Esophagus muscularis mucosa (tissue), 4 donors: ENCODE data around the gene NKX2-1. TPM values are rescaled to one million over a fixed set of nuclear protein-coding genes. Genes with fewer than 3 reads are reported as not detected.

Experiments
- DNase-seq: peaks from one replicate; pipeline ENCODE4 v3.0.0-alpha.2; 2017; ENCODE audit errors: extremely low spot score
- H3K27ac ChIP-seq, 4 donors: fragments of 200-600 bp; sonication (generic); replicated peaks in 1 of 4; 1 replicate in 3 of 4; 2 replicates in 1 of 4; pipeline ENCODE4 v1.5.1; 2016 to 2019; ENCODE audit warnings: mild to moderate bottlenecking in 1 of 4
- H3K27me3 ChIP-seq, 4 donors: fragments of 200-600 bp; sonication (generic); one replicate each; pipeline versions ENCODE4 v1.5.1 to v1.6.0; 2016 to 2019
- H3K36me3 ChIP-seq, 4 donors: fragments of 200-600 bp; sonication (generic); one replicate each; pipeline ENCODE4 v1.5.1; 2016 to 2019
- H3K4me1 ChIP-seq, 4 donors: fragments of 200-600 bp; sonication (generic); one replicate each; pipeline ENCODE4 v1.5.1; 2016 to 2019
- H3K4me3 ChIP-seq, 4 donors: fragments of 200-600 bp; sonication (generic); 1 replicate in 2 of 4; 2 replicates in 2 of 4; pipeline ENCODE4 v1.5.1; 2016 to 2019; ENCODE audit warnings: mild to moderate bottlenecking in 4 of 4, moderate library complexity in 1 of 4
- H3K9me3 ChIP-seq, 4 donors: fragments of 200-600 bp; sonication (generic); 1 replicate in 3 of 4; 2 replicates in 1 of 4; pipeline ENCODE4 v1.5.1; 2016 to 2019
- CTCF ChIP-seq, 3 experiments: fragments of 200-600 bp in 2 of 3; fragments of 450-650 bp in 1 of 3; sonication (generic) in 2 of 3; IDR thresholded peaks; one replicate each; pipeline ENCODE4 v1.5.1; 2017 to 2019; ENCODE audit warnings: antibody characterized with exemption in 3 of 3, mild to moderate bottlenecking in 2 of 3, moderate library complexity in 1 of 3
- EP300 ChIP-seq: sonication (generic); formaldehyde crosslinking; IDR thresholded peaks from one replicate; pipeline ENCODE4 v1.6.1; 2017; ENCODE audit warnings: antibody characterized with exemption
- POLR2A ChIP-seq: fragments of 450-650 bp; IDR thresholded peaks from one replicate; pipeline ENCODE4 v1.6.1; 2017; ENCODE audit warnings: antibody characterized with exemption, moderate library complexity, mild to moderate bottlenecking, low read depth
- POLR2AphosphoS5 ChIP-seq, 2 donors: sonication (generic); formaldehyde crosslinking; IDR thresholded peaks; one replicate each; pipeline ENCODE4 v1.6.1; 2017; ENCODE audit warnings: antibody characterized with exemption in 2 of 2
- WGBS: methylation state at CpG from one replicate; pipeline ENCODE4 v1.1.5; 2018; 5-methylcytosine and 5-hydroxymethylcytosine counted together
- intact Hi-C: fragments of 100-400 bp; cut with DNase I; formaldehyde crosslinking; loops from one replicate; pipeline ENCODE4 v1.15.1; 2023
- total RNA-seq, 4 donors: library from RNA; depleted of rRNA; stranded (reverse); fragments of >200 nt; gene quantifications; one replicate each; pipeline versions ENCODE4 v1.1.0 to v1.2.1, GENCODE V29; 2016

Gene NKX2-1
- total RNA-seq: under 1 TPM in 2 of 4 donors, not detected in 2; 0.45 to 0.92 TPM

GRCh38 chr14:36519431-36520321 lies at the start of gene NKX2-1:
Gene NKX2-1, minus strand, starts transcription at chr14:36520232. Its CDS starts 103 bp downstream, at chr14:36520129.
- Histone ChIP-seq H3K4me3 (peak within 1 kb of the TSS; percentile 34 to 46 (median 44)), H3K27me3 (peaks cover 3 to 100% (median 72%) of the 10 kb centered on the region in 4 donors), H3K9me3 (no peaks in the 10 kb centered on the region), H3K27ac (no peak within 1 kb of the TSS), H3K36me3 (no peaks in the 10 kb centered on the region), H3K4me1 (peaks cover 30 to 69% (median 63%) of the 10 kb centered on the region in 4 donors)
- DNase-seq: peak; percentile 91
- WGBS: 3% methylated on average over 39 of the region's 49 CpGs
- TF ChIP-seq POLR2AphosphoS5 (IDR thresholded peaks at IDR 0.05): no peak
- TF ChIP-seq EP300: no peak
- no peak for TF ChIP-seq POLR2A
- no peak for TF ChIP-seq CTCF (IDR thresholded peaks at IDR 0.05)
- intact Hi-C loops: no loop called here

- Histone ChIP-seq H3K27ac (no peak overlapping the region), H3K4me3 (no peak overlapping the region), H3K36me3 (no peaks in the 10 kb centered on the region), H3K27me3 (peaks cover 0 to 26% (median 1%) of the 10 kb centered on the region in 4 donors), H3K9me3 (no peaks in the 10 kb centered on the region), H3K4me1 (no peaks in the 10 kb centered on the region)
- DNase-seq: no peak
- 62% methylated on average over 9 of the region's 9 CpGs for WGBS
- TF ChIP-seq CTCF (IDR thresholded peaks at IDR 0.05): peak; percentile 47 to 64 (median 55)
- TF ChIP-seq POLR2AphosphoS5 (IDR thresholded peaks at IDR 0.05): no peak
- intact Hi-C loops: loop anchor here (10.0 kb wide), 2 partner anchors 388 to 598 kb away; no protein-coding TSS in a partner anchor
Observed at GRCh38 chr14:36556811-36557433, 36.9 kb upstream of the NKX2-1 start.

- intact Hi-C loops: loop anchor here (10.0 kb wide), 2 partner anchors 389 to 599 kb away; no protein-coding TSS in a partner anchor
Observed at GRCh38 chr14:36555998-36556743, 36.1 kb upstream of the NKX2-1 start.

More at GRCh38 chr14:36555998-36556743, 36.1 kb upstream of the NKX2-1 start:
- H3K4me3 ChIP-seq: no peak overlapping the region
- H3K36me3 ChIP-seq: no peaks in the 10 kb centered on the region
- 87% methylated on average over 6 of the region's 6 CpGs for WGBS
- H3K27ac ChIP-seq: no peak overlapping the region
- H3K9me3 ChIP-seq: no peaks in the 10 kb centered on the region
- no peak for DNase-seq
- TF ChIP-seq POLR2A: no peak
- TF ChIP-seq CTCF (IDR thresholded peaks at IDR 0.05): no peak
- TF ChIP-seq EP300: no peak
- no peak for TF ChIP-seq POLR2AphosphoS5 (IDR thresholded peaks at IDR 0.05)
- H3K27me3 ChIP-seq: peaks cover 0 to 21% (median 1%) of the 10 kb centered on the region in 4 donors
- H3K4me1 ChIP-seq: no peaks in the 10 kb centered on the region
